HG03060 (cell line): ENCODE results near the gene ITFG1.
"Not testable (repeated sequence)": the region's sequence is repeated elsewhere in the genome, so short reads cannot be mapped to it uniquely, and the experiment has no call there.

Experiments
- ATAC-seq: cut with Tn5 transposase; IDR thresholded peaks from one replicate; pipeline ENCODE4 v1.9.1; 2021; ENCODE audit warnings: low read depth, moderate number of reproducible peaks; ENCODE audit not compliant: unreplicated experiment

ITFG1 gene

DNA sequence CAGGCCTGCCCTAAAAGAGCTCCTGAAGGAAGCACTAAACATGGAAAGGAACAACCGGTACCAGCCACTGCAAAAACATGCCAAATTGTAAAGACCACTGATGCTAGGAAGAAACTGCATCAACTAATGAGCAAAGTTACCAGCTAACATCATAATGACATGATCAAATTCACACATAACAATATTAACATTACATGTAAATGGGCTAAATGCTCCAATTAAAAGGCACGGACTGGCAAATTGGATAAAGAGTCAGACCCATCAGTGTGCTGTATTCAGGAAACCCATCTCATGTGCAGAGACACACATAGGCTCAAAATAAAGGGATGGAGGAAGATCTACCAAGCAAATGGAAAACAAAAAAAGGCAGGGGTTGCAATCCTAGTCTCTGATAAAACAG lies 111.8 kb downstream of the ITFG1 start:
- not testable (repeated sequence) for ATAC-seq

DNA sequence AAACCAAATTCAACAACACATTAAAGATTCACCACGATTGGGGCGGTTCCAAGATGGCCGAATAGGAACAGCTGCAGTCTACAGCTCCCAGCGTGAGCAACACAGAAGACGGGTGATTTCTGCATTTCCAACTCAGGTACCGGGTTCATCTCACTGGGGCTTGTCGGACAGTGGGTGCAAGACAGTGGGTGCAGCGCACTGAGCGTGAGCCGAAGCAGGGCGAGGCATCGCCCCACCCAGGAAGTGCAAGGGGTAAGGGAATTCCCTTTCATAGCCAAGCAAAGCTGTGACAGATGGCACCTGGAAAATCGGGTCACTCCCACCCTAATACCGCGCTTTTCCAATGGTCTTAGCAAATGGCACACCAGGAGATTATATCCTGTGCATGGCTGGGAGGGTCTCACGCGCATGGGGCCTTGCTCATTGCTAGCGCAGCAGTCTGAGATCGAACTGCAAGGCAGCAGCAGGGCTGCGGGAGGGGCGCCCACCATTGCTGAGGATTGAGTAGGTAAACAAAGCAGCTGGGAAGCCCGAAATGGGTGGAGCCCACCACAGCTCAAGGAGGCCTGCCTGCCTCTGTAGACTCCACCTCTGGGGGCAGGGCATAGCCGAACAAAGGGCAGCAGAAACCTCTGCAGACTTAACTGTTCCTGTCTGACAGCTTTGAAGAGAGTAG lies 113.7 kb downstream of the ITFG1 start:
- not testable (repeated sequence) for ATAC-seq

DNA sequence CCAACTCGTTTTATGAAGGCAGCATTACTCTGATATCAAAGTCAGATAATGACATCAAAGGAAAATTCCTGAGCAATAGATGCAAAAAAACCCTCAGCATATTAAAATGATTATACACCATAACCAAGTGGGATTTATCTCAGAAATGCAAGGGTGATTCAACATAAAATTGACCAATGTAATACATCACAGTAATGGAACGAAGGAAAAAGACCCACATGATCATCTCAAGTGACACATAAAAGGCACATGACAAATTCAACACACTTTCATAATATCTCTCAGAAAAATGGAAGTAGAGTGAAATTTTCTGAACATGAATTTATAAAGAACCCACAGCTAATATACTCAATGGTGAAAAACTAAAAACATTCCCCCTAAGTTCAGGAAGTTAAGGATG lies 118.8 kb downstream of the ITFG1 start:
- ATAC-seq: no peak

DNA sequence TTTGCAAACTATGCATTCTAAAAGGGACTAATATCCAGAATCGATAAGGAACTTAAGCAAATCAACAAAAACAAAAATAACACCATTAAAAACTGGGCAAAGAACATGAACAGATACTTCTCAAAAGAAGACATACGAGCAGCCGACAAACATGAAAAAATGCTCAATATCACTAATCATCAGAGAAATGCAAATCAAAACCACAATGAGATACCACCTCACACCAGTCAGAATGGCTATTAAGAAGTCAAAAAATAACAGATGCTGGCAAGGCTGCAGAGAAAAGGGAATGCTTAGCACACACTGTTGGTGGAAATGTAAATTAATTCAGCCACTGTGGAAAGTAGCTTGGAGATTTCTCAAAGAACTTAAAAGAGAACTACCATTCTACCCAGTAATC lies 130.3 kb downstream of the ITFG1 start:
- ATAC-seq: not testable (repeated sequence)

DNA sequence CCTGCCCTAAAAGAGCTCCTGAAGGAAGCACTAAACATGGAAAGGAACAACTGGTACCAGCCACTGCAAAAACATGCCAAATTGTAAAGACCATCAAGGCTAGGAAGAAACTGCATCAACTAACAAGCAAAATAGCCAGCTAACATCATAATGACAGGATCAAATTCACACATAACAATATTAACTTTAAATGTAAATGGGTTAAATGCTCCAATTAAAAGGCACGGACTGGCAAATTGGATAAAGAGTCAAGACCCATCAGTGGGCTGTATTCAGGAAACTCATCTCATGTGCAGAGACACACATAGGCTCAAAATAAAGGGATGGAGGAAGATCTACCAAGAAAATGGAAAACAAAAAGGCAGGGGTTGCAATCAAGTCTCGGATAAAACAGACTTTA lies 136.6 kb downstream of the ITFG1 start:
- not testable (repeated sequence) for ATAC-seq

DNA sequence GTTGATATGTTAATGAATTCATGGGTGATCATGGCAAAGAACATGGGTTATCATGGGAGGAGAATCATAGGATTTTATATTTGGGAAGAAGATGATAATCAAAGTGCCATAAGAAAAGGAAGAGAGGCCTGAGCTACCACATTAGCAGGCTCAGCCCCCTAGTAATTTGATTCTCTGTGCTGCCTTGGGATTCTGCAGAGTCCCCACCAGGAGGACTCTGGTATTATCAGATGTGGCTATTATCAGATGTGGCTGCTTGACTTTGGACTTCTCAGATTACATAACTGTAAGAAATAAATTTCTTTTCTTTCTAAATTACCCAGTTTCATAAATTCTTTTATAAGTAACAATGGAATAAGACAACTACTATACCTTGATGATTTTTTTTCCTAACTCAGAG lies 137.6 kb downstream of the ITFG1 start:
- ATAC-seq: no peak

DNA sequence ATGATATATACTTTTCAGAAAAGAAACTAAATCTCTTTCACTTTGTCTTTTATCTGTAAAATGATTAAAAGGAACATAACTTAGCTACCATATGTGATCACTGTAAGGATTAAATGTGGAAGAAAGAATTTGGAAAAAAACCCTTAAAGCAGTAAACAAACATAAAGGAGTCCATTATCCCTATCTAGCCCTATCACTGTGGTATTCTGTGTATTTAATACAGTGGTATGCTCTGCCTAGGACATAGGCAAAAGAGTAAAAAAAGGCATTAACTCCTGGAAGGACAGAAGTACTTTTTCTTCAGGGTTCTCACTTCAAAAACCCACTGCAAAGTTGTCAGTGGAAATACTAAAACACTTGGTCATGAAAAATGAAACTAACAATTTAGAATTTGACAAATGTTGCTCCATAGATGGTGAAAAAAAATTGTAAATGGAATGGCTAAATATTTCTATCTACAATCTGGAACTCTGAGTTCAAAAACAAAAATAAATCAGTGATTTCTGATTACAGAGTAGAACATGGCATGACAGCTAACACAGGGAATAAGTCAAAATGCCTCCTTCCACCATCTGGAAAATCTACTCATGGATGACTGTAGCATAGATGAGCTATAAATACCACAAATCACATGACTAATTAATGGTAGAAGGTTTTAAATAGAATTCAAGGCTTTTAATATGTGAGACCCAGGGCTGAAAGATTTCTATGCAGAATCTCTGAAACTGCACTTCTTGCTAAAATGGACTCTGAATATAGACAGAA lies 140.1 kb downstream of the ITFG1 start:
- no peak for ATAC-seq

DNA sequence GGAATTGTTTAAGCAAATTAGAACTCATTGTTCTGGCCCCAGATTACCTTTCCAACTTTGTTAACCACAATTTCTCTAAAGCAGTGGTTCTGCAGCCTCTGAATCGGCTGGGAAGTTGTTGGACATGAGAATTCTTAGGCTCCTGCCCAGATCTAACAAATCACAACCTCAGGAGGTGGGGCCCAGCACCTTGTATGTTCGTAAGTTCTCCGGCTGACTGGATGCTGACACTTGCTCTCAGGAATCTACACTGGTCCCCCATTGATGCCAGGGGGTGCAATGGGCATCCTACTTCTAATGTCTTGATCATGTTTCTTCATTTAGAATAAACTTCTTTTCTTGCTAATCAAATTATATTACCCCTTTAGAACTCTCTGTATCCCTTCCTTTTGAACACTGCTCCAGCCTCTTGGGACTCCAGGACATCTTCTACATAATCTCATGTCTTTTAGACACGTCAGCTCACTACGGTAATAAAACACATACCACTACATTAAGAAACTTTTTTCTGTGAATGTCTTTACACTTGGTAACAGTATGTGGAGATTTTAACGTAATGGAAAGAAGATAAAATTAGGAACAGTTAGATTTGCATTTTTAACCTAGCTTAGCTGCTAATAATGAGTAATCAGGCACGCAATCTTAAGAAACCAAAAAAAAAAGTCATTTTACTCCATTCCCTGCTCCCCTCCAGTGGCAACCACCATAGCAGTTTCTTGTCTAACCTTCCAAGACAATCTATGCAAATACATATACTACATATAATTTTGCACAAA lies 143.2 kb downstream of the ITFG1 start:
- ATAC-seq: no peak

DNA sequence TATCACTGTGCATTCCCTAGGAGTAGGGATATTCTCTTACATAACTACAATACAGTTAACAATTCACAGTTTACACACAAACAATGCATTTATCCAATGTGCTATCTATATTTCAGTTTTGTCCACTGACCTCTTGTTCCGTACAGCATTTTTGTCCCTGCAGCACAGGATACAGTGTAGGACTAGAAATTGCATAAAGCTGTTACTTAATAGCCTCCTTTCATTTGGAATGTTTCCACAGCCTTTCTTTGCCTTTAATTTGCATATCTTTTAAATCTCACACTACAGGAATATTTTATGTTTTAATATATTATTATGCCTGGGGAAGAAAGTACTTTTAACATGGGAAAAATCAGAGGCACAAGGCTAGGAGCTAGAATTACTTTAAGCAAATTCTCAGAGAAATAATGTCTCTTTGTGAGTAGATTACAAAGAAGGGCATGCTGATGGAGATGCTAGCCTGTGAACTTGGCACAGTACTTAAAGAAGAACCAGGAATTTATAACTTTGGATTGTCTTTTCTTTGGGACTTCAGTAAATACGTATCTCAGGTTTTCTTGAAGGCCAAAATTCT lies 144.3 kb downstream of the ITFG1 start:
- ATAC-seq: no peak

DNA sequence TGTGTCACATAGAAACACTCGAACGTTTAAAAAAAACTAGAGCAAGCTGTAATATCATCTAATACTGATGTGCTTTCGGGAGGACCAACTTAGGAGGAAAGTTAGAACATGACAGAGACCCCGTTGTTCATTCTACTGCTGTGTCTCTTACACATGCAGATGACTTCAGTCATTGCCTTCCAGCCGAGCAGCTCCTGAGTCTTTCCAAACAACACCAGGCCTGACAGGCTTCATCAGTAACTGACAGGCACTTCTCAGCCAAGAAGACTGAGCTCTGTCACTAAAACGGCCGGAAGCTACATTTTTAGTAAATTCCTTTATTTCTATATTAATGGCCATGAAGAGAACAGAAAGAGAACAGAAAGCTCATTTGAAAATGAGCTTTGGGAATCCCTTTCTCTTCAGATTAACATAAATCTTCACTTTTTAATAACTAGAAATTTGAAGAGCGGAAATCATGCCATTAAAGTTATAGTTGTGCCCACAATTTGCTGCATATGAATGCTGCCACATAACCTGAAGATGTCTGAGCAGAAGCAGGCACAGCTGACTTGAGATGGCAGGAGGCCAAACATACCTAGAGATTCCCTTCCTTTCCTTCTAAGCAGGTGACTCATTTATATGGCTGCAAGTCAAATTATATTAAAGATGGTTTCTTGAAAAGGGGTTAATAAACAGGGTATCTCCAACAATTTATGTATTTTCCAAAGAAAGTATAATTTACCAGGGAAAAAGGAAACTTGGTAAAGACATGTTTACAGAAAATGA lies 148.9 kb downstream of the ITFG1 start:
- ATAC-seq: no peak

DNA sequence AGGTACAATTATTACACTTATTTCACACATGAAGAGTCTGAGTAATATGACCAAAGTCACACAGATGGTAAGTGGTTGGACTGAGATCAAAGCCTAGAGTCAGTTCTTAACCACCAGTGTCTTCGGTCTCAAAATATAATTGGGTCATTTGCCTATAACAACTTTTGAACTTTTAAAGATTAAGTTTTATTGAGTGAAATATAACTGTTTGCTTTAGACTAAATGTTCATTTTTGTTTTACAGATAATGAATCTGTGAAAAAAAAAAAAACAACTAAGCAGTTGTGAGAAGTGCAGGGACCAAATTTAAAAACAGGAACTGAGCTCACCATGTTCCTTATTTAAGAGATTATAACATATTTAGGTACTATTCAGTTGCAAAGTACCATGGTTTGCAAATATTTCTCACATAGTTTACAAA lies 150.1 kb downstream of the ITFG1 start:
- peak; percentile 58 for ATAC-seq

DNA sequence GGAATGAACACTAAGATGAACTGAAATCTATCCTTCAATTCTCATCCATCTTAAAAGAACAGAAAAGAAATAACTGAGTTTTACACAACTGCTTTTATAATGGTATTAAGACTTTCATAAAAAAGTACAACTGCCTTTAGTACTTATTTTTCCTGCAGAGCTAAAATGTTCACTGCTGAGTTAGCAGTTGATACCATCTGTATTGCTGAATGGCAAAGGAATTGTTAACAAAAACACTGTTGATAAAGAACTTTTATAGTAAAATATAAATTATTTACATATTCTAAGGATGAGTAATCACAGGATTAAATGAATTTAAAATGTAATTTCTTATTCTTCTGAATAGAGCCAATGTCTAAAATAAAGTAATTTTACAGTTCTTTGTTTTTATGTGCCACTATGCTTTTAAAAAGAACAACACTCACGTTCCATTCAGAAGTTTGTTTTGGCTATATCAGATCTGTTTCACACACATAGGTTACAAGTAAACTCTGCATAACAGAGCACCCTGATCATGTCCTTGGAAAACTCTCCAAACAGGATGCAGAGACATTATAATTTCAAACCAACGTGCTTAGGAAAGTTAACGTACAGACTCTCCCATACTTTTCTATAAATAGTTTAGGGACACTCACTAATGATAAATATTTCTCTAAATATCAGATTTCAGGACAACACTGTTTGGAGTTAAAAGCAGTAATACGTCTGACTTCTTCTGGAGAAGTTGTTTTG lies 151.1 kb downstream of the ITFG1 start:
- no peak for ATAC-seq

DNA sequence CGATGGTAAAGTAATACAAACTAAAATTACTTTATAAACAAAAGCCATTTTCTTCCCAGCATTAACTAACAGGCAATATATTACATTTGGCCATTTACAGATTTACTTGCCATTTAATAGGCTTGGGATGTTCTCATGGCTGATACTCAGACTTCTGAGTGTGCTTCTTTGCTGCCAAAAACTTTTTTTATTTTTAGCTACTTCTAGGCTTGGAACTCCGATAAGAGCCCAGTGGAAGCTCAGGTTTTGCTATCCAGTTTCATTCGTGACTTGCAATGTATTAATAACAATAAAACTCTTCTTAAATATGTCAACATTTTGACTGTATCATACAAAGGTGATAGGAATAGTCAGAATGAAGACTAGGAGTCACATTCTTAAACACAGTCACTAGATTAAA lies 152.3 kb downstream of the ITFG1 start:
- no peak for ATAC-seq

DNA sequence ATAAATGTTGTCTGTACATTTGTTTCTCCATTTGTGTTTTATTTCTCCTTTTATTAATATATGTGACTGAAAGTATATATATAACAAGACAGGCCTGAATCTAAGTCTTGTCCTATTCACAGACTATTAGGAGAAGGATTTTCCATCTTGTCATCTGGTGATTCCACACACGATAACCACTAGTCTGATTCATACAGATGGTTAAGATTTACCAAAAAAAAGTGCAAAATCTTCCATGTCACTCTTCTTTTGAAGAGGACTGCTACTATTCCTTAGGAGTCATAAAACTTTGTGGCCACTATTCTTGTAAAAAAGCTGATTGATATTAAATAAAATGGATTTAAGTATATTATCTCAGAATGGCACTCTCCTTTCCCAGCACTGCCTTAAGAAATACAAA lies 156.3 kb downstream of the ITFG1 start:
- ATAC-seq: no peak

DNA sequence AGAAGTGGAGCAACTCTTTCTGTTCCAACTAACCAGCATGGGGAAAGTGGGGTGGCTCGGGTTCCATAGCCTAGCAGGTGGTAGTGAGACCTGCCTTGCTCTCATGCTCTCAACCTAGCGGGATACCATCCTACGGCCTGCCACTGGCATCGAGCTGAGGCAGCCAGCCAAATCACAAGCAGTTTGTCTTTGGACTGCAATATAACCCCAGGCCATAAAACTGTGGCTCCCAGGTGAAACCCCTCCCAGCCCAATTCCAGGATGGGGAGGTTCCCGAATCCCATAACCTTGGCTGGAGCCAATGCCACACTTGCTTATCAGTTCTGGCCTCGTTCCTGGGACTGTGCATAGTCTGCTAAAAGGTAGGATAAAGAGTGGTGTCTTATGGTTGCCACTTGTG lies 161.3 kb downstream of the ITFG1 start:
- no peak for ATAC-seq

DNA sequence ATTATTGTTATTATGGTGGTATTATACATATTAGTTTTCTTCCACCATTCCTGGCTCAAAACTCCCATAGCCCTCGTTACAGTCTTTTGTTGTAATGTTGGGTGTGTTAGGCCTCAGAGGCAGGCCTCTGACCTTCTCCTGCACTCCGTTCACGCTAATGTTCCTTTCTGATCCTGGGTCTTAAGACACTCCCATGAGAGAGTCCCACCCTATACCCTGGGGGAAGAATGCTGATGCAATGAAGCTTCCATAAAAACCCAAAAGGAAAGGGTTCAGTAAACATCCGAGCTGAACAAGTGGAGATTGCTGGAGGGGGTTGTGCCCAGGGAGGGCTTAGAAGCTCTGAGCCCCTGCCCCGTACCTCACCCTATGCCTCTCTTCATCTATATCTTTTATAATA lies 175.9 kb downstream of the ITFG1 start:
- ATAC-seq: no peak

DNA sequence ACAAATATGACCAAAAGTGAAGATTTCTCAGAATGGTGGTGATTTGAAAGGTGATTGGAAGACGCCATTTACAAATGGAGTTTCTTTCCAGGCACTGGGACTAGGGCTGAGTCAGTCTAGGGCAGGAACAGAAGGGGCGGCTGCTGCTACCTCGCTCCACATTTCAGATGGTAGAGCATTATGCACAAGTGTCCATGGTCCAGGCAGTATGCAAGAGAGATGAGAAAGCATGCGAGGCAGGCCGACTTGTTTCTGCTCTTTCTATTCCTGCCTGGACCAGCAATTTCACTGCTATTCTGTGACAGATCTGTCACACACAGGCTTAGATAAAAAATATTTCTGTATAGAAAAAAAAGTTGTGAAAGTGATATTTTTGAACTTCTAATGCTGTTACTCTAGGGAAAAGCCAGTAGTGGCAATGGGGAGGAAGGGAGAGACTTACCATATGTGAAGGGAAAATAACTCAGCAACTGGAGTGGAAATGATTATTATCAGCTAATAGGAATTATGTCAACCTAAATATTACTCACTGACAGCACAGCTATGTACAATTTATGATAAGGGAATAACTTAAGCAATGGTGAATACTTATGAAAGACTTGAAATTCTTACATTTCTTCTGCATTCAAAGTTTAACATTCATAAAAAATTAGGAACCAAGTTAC lies 182.4 kb downstream of the ITFG1 start:
- ATAC-seq: no peak

DNA sequence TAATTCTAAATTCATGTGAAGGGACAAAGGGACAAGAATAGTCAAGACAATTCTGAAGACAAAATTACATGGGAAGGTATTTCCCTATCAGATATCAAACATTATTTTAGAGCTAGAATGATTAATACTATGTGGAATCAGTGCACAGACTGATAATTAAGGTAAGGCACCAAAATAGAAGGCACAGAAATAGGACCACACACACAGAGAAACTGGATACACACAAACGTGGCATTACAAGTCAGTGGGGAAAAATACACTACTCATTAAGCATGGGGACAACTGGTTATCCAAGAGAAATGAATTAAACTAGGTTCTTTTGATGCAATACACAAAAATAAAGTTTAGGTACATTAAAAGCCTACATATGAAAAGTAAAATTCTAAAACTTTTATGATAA lies 184.3 kb downstream of the ITFG1 start:
- no peak for ATAC-seq

DNA sequence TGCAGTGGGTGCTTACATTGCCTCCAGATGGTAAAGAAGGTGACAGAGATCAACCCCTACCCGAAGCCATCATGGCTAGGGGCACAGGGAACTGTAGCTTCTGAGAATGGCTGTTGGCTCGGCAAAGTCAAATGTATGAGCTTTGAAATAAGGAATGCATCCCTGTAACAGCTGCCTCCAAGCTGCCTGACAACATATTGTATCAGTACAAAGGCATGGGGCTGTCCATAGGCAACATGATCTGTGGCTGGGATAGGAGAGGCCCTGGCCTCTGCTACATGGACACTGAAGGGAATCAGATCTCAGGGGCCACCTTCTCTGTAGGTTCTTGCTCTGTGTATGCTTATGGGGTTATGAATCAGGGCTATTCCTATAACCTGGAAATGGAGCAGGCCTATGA lies 197.9 kb downstream of the ITFG1 start:
- no peak for ATAC-seq
